Measurements from ENCODE around the gene DGUOK.
"Not testable (repeated sequence)": the region's sequence is repeated elsewhere in the genome, so short reads cannot be mapped to it uniquely, and the experiment has no call there.

Gene DGUOK

DNA sequence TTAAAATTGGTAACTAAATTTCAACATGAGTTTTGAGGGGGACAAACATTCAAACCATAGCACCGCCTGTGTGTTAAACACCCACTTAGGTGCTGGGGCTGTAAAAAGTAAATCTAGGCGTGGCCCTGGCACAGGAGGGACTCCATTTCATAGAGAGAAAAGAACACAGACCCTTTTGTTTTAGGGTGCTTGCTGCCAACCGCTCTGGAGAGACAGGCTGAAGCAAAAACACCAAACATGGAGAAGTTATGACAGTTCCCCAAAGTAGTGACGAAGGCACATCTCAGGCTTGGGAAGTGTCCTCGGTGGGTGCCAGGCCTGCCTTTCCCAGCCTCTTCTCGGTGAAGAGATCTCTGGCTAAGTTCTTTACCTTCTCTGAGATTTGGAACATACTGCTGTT is 28.7 kb upstream of the DGUOK start:
- DNase-seq (ENCODE audit: low read depth), result no peak
- H3K4me3 ChIP-seq (ENCODE audit: low read depth, low read length), result no peak overlapping the region

DNA sequence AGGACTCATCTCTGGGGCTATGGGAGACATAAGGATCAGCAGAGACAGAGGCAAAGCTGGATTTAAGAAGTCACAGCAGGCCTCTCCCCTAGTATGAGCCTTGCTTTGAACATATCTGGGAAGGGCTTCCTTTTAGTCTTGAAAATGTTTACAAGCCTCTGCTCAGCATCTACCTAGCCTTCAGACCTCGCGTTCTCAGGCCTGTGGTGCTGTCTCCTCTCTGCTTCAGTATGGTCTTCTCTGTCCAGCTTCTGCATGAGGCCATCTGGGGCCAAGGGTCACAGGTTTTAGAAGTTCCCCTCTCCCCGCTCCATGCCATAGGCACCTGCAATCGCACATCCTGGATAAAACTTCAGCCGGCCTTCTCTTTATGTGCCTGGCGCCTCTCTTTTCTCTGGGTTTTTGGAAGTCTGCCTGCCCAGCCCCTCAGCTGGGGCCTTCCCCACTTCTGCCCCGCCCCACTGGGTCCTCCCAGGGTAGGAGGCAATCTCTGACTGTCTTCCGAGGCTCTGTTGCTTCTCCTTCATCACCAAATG is 26.8 kb upstream of the DGUOK start:
- DNase-seq (ENCODE audit: low read depth), result no peak
- no peak overlapping the region for H3K4me3 ChIP-seq (ENCODE audit: low read depth, low read length)

GRCh38 chr2:73901143-73901542 is 25.5 kb upstream of the DGUOK start:
- no peak for DNase-seq (ENCODE audit: low read depth)

GRCh38 chr2:73902284-73902683 is 24.4 kb upstream of the DGUOK start:
- no peak overlapping the region for H3K4me3 ChIP-seq (ENCODE audit: low read depth, low read length)
- DNase-seq (ENCODE audit: low read depth), result no peak

More at GRCh38 chr2:73901143-73901542, 25.5 kb upstream of the DGUOK start:
- no peak overlapping the region for H3K4me3 ChIP-seq (ENCODE audit: low read depth, low read length)

DNA sequence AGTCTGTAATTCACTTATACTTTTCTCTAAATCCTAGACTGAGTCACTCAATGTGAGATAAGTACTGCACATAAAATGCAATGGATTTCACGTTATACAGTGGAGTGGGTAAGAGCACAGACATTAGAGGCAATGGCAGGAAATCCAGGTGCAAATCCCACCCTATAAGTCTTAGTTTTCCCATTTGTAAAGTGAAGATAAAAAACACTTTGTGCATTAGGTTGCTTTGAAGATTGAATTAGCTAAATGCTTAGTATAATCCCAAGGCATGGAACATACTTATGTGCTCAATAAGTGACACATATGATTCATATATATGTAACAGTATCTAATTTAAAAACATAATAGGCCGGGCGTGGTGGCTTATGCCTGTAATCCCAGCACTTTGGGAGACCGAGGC is 23.4 kb upstream of the DGUOK start:
- no peak overlapping the region for H3K4me3 ChIP-seq (ENCODE audit: low read depth, low read length)

DNA sequence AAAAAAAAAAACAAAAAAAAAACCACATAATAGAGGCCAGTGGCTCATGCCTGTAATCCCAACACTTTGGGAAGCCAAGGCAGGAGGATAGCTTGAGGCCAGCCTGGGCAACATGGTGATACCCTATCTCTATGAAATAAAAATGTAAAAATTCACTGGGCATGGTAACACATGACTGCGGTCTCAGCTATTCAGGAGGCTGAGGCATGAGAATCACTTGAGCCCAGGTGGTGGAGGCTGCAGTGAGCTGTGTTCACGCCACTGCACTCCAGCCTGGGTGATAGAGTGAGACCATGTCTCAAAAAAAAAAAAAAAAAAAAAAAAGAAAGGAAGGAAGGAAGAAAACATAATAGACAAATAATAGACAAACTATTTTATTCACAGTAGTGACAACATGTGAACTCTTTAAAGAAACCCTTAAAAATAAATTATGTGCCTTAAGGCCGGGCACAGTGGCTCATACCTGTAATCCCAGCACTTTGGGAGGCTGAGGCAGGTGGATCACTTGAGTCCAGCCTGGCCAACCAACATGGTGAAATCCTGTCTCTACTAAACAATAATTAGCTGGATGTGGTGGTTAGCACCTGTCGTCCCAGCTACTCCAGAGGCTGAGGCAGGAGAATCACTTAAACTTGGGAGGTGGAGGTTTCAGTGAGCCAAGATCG is 22.6 kb upstream of the DGUOK start:
- not testable (repeated sequence) for H3K4me3 ChIP-seq (ENCODE audit: low read depth, low read length); DNase-seq (ENCODE audit: low read depth)

More for the DNA sequence above, 23.4 kb upstream of the DGUOK start:
- no peak for DNase-seq (ENCODE audit: low read depth)

GRCh38 chr2:73904952-73905351 is 21.7 kb upstream of the DGUOK start:
- H3K4me3 ChIP-seq (ENCODE audit: low read depth, low read length), result no peak overlapping the region
- DNase-seq (ENCODE audit: low read depth), result no peak

DNA sequence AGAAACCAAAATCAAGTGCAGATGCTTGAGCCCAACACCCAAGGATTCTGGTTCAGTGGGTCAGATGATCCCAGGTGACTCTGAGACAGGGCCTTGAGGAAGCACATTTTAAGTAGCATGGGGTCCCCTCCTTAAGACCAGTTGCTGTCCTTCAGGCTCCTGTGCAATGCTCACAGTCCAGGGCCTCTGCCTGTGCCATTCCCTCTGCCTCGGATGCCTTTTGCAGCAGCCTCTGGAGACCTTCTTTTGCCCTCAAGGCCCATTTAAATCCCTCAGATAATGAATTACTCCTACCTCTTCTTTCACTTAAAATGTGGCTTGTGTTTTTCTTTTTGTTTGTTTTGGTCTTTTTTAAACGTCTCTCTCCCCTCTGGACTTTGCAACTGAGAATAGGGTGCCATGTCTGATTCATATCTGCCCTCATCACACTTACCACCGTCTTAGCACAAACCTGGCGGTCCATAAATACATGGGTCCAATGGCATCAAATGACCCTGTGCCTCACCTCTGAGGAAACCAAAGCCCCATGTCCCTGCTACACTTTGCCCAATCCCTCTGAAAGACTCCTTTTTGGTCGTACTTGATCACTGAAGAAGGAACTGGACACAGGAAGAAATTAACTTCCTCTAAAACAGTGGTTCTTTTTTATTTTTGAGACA is 19.7 kb upstream of the DGUOK start:
- H3K4me3 ChIP-seq (ENCODE audit: low read depth, low read length), result no peak overlapping the region
- no peak for DNase-seq (ENCODE audit: low read depth)

- no peak overlapping the region for H3K4me3 ChIP-seq (ENCODE audit: low read depth, low read length)
- DNase-seq (ENCODE audit: low read depth), result peak; percentile 59
These were observed 18.7 kb upstream of the DGUOK start for GRCh38 chr2:73907840-73908452.

- H3K4me3 ChIP-seq (ENCODE audit: low read depth, low read length), result no peak overlapping the region
- no peak for DNase-seq (ENCODE audit: low read depth)
These were observed 17.7 kb upstream of the DGUOK start for GRCh38 chr2:73908689-73909652.

GRCh38 chr2:73910873-73911547 is 15.7 kb upstream of the DGUOK start:
- no peak for DNase-seq (ENCODE audit: low read depth)
- no peak overlapping the region for H3K4me3 ChIP-seq (ENCODE audit: low read depth, low read length)

DNA sequence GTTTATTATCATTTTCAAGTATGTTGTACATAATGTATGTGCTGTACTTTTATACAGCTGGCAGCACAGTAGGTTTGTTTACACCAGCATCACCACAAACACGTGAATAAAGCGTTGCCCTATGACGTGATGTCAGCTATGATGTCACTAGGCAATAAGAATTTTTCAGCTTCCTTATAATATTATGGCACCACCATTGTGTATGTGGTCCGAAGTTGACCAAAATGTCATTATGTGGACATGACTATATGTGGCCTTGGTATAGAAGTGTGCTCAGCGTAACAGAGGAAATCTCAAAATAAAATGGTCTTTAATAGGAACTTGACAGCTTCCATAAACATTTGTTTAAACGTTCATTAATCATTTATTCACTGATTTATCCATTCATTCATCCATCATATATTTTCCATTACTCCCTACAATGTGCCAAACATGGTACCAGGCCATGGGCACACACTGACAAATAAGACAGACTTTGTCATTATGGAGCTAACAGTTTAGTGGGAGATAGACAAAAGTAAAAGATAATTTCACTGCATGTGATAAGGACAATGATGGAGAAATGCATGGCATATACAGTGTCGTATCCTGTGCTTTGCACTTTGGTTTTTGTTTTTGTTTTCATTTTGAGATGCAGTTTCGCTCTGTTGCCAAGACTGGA is 15.0 kb upstream of the DGUOK start:
- no peak for DNase-seq (ENCODE audit: low read depth)

DNA sequence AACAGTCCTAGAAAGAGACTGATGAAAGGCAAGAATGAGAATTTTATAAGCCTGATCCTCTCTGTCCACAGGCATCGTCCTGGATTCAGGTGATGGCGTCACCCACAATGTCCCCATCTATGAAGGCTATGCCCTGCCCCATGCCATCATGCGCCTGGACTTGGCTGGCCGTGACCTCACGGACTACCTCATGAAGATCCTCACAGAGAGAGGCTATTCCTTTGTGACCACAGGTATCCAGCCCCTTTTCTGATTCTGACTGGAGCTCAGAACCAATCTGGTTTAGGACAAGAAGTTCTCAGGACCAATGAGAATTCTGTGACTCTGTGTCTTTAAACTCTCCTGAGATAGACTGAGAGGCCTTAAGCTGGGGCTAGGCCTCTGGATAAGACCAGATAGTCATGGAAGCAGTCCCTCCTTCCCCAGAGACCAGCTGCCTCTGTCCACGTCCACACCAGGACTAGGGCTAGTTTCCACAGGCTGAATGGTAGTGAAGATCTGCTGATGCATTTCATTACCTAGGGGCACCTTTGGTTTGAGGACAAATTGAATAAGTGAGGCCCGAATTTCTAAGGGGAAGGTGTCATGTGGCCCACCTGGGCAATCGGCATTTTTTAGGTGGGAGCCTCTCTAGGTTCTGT is 13.1 kb upstream of the DGUOK start:
- no peak for DNase-seq (ENCODE audit: low read depth)
- H3K4me3 ChIP-seq (ENCODE audit: low read depth, low read length), result no peak overlapping the region

More for the DNA sequence above, 15.0 kb upstream of the DGUOK start:
- H3K4me3 ChIP-seq (ENCODE audit: low read depth, low read length), result no peak overlapping the region

DNA sequence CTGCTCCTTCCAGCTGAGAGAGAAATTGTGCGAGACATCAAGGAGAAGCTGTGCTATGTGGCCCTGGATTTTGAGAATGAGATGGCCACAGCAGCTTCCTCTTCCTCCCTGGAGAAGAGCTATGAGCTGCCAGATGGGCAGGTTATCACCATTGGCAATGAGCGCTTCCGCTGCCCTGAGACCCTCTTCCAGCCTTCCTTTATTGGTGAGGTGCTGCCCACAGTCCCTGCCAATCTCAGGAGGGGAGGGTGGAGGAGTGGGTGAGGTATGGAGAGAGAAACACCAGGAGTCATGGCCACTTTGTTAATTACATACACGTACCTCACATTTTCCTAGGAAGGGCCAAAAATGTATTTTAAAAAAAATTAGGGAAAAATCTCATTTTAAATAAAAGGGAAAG is 12.0 kb upstream of the DGUOK start:
- DNase-seq (ENCODE audit: low read depth), result no peak
- H3K4me3 ChIP-seq (ENCODE audit: low read depth, low read length), result no peak overlapping the region

DNA sequence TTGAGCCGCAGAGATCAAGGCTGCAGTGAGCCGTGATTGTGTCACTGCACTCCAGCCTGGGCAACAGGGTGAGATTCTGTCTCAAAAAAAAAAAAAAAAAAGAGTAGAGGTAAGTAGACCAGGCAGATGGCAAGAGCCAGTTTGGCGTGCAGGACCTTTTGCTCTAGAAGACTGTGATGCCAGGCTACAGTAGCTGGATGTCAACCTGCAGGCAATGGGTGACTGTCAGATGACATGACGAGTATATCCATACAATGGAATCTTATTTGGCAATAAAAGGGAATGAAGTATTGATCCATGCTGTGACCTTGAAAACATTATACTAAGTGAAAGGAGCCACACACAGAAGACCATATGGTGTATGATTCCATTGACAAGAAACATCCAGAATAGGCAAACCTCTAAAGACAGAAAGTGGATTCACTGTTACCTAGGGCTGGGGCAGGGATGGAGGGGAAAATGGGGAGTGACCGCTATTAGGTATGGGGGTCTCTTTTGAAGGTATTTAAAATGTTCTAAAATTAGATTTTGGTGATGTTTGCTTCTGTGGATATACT is 11.2 kb upstream of the DGUOK start:
- DNase-seq (ENCODE audit: low read depth), result no peak

DNA sequence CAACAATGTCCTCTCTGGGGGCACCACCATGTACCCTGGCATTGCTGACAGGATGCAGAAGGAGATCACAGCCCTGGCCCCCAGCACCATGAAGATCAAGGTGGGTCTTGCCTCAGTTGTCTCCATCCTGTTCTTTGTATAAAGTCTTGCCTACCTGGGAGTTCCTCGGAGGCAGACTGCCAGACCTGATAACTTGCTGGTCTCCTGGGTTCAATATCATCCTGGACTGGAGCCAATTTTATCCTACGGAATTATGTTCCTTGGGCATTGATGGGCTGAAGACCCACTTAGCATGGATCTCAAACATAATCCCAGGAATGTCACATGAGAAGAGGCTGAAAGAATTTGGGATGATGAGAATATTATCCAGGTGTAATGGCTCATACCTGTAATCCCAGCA is 10.0 kb upstream of the DGUOK start:
- no peak overlapping the region for H3K4me3 ChIP-seq (ENCODE audit: low read depth, low read length)
- DNase-seq (ENCODE audit: low read depth), result no peak

More for the DNA sequence above, 11.2 kb upstream of the DGUOK start:
- no peak overlapping the region for H3K4me3 ChIP-seq (ENCODE audit: low read depth, low read length)

- DNase-seq (ENCODE audit: low read depth), result no peak
- H3K4me3 ChIP-seq (ENCODE audit: low read depth, low read length), result no peak overlapping the region
These were observed 9.4 kb upstream of the DGUOK start for GRCh38 chr2:73917296-73917695.
